Measurements from ENCODE around the gene PLPP3.
A peak's percentile ranks its signal among the peaks of the same experiment; 100 is the strongest.

The PLPP3 gene

DNA sequence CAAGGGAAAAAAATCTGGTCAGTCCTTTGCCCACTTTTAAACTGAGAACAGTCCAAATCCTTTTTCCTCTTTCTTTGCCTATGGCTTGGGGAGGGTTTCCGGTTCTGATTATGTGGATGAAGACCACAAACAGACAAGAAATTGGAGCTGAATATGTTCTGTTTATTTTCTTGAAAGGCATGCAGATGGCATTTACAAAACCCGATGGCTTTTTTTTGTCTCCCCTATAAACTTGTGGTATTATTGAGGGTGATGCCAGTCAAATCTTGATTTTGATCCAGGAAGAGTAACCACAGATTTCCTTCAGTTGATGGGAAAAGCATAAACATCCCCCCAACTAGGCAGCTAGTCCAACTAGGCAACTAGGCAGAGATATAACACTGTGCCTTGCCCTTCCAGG lies 38.9 kb downstream of the PLPP3 start:
- TF ChIP-seq, protein P1, sequence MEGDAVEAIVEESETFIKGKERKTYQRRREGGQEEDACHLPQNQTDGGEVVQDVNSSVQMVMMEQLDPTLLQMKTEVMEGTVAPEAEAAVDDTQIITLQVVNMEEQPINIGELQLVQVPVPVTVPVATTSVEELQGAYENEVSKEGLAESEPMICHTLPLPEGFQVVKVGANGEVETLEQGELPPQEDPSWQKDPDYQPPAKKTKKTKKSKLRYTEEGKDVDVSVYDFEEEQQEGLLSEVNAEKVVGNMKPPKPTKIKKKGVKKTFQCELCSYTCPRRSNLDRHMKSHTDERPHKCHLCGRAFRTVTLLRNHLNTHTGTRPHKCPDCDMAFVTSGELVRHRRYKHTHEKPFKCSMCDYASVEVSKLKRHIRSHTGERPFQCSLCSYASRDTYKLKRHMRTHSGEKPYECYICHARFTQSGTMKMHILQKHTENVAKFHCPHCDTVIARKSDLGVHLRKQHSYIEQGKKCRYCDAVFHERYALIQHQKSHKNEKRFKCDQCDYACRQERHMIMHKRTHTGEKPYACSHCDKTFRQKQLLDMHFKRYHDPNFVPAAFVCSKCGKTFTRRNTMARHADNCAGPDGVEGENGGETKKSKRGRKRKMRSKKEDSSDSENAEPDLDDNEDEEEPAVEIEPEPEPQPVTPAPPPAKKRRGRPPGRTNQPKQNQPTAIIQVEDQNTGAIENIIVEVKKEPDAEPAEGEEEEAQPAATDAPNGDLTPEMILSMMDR (IDR thresholded peaks at IDR 0.05) = no peak
- Histone ChIP-seq H3K36me3 (ENCODE audit: control insufficient read depth, insufficient read depth, low read length) (no peaks in the 10 kb centered on the region), H2AFZ (no peak overlapping the region), H3K4me3 (ENCODE audit: low read depth, low read length) (no peak overlapping the region), H3K27me3 (ENCODE audit: control insufficient read depth, insufficient read depth, low read length) (no peaks in the 10 kb centered on the region), H3K4me1 (peaks cover 9% of the 10 kb centered on the region), H3K4me2 (ENCODE audit: low read length) (no peak overlapping the region), H3K27ac (peak overlapping the region; percentile 24), H3K9me3 (ENCODE audit: control insufficient read depth, low read length) (no peaks in the 10 kb centered on the region), H3K9ac (no peak overlapping the region), H3K79me2 (peaks cover 13% of the 10 kb centered on the region)

GRCh38 chr1:56539520-56539931 lies 39.8 kb downstream of the PLPP3 start:
- no peak overlapping the region for H3K4me3 ChIP-seq (ENCODE audit: low read depth, low read length)
- no peak overlapping the region for H3K9ac ChIP-seq
- peaks cover 12% of the 10 kb centered on the region for H3K79me2 ChIP-seq
- H3K4me2 ChIP-seq (ENCODE audit: low read length) = no peak overlapping the region
- TF ChIP-seq, protein P1 (IDR thresholded peaks at IDR 0.05) = no peak
- no peaks in the 10 kb centered on the region for H3K9me3 ChIP-seq (ENCODE audit: control insufficient read depth, low read length)
- no peaks in the 10 kb centered on the region for H3K36me3 ChIP-seq (ENCODE audit: control insufficient read depth, insufficient read depth, low read length)
- H3K27me3 ChIP-seq (ENCODE audit: control insufficient read depth, insufficient read depth, low read length) = no peaks in the 10 kb centered on the region
- no peak overlapping the region for H2AFZ ChIP-seq
- H3K27ac ChIP-seq = no peak overlapping the region
- H3K4me1 ChIP-seq = peaks cover 6% of the 10 kb centered on the region

DNA sequence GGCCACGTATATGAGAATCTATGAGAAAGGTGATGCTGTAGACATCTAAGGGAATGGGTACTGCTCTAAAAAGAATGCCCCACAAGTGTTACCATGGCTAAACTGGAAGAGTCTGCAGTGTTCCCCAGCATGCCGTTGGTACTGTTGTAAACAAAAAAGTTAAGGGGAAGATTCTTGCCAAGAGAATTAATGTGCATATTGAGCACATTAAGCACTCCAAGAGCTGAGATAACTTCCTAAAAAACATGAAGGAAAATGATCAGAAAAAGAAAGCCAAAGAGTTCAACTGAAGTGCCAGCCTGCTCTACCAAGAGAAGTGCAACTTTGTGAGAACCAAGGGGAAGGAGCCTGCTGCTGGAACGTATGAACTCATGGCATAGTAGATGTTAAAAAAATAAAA lies 40.8 kb downstream of the PLPP3 start:
- TF ChIP-seq, protein P1 (IDR thresholded peaks at IDR 0.05) = no peak
- Histone ChIP-seq H3K9ac (no peak overlapping the region), H3K79me2 (peaks cover 12% of the 10 kb centered on the region), H3K27ac (no peak overlapping the region), H3K4me2 (ENCODE audit: low read length) (no peak overlapping the region), H3K4me3 (ENCODE audit: low read depth, low read length) (no peak overlapping the region), H3K36me3 (ENCODE audit: control insufficient read depth, insufficient read depth, low read length) (no peaks in the 10 kb centered on the region), H3K4me1 (peaks cover 5% of the 10 kb centered on the region), H3K27me3 (ENCODE audit: control insufficient read depth, insufficient read depth, low read length) (no peaks in the 10 kb centered on the region), H3K9me3 (ENCODE audit: control insufficient read depth, low read length) (no peaks in the 10 kb centered on the region), H2AFZ (no peak overlapping the region)

GRCh38 chr1:56537660-56538059 lies 41.7 kb downstream of the PLPP3 start:
- Histone ChIP-seq H3K36me3 (ENCODE audit: control insufficient read depth, insufficient read depth, low read length) (no peaks in the 10 kb centered on the region), H3K9ac (no peak overlapping the region), H3K79me2 (peaks cover 12% of the 10 kb centered on the region), H3K9me3 (ENCODE audit: control insufficient read depth, low read length) (no peaks in the 10 kb centered on the region), H3K27me3 (ENCODE audit: control insufficient read depth, insufficient read depth, low read length) (no peaks in the 10 kb centered on the region), H3K4me2 (ENCODE audit: low read length) (no peak overlapping the region), H3K4me3 (ENCODE audit: low read depth, low read length) (no peak overlapping the region), H2AFZ (no peak overlapping the region), H3K4me1 (peaks cover 7% of the 10 kb centered on the region), H3K27ac (no peak overlapping the region)
- TF ChIP-seq, protein P1 (IDR thresholded peaks at IDR 0.05) = no peak

DNA sequence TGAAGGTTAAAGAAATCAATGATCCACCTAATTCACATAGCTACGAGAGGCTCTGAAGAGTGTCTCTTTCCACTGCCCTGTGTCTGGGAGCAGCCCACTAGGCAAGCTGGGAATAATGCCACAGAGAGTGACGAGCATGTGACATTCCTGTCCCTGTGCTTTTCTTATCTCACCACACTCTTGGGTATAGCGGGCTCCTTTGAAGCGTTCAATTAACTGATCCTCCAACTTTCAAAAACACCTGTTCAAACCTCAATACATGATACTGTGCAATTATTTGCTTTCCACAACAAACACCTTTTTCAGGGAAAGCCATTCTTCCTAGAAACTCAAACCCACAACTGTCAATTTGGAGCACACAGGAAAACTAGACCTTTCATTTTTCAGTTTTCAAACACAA lies 43.4 kb downstream of the PLPP3 start:
- H3K9ac ChIP-seq = no peak overlapping the region
- TF ChIP-seq, protein P1 (IDR thresholded peaks at IDR 0.05) = no peak
- no peak overlapping the region for H3K4me2 ChIP-seq (ENCODE audit: low read length)
- H3K9me3 ChIP-seq (ENCODE audit: control insufficient read depth, low read length) = no peaks in the 10 kb centered on the region
- H2AFZ ChIP-seq = no peak overlapping the region
- no peak overlapping the region for H3K27ac ChIP-seq
- peaks cover 19% of the 10 kb centered on the region for H3K4me1 ChIP-seq
- H3K4me3 ChIP-seq (ENCODE audit: low read depth, low read length) = no peak overlapping the region
- H3K27me3 ChIP-seq (ENCODE audit: control insufficient read depth, insufficient read depth, low read length) = no peaks in the 10 kb centered on the region
- peaks cover 25% of the 10 kb centered on the region for H3K79me2 ChIP-seq
- H3K36me3 ChIP-seq (ENCODE audit: control insufficient read depth, insufficient read depth, low read length) = no peaks in the 10 kb centered on the region
